HG02884 (cell line): ENCODE results near the gene CMTM2.
"Not testable (repeated sequence)": the region's sequence is repeated elsewhere in the genome, so short reads cannot be mapped to it uniquely, and the experiment has no call there.

Experiments
- ATAC-seq: cut with Tn5 transposase; IDR thresholded peaks from one replicate; pipeline ENCODE4 v1.9.1; 2021; ENCODE audit warnings: mild to moderate bottlenecking, moderate library complexity; ENCODE audit not compliant: unreplicated experiment

The CMTM2 gene

DNA sequence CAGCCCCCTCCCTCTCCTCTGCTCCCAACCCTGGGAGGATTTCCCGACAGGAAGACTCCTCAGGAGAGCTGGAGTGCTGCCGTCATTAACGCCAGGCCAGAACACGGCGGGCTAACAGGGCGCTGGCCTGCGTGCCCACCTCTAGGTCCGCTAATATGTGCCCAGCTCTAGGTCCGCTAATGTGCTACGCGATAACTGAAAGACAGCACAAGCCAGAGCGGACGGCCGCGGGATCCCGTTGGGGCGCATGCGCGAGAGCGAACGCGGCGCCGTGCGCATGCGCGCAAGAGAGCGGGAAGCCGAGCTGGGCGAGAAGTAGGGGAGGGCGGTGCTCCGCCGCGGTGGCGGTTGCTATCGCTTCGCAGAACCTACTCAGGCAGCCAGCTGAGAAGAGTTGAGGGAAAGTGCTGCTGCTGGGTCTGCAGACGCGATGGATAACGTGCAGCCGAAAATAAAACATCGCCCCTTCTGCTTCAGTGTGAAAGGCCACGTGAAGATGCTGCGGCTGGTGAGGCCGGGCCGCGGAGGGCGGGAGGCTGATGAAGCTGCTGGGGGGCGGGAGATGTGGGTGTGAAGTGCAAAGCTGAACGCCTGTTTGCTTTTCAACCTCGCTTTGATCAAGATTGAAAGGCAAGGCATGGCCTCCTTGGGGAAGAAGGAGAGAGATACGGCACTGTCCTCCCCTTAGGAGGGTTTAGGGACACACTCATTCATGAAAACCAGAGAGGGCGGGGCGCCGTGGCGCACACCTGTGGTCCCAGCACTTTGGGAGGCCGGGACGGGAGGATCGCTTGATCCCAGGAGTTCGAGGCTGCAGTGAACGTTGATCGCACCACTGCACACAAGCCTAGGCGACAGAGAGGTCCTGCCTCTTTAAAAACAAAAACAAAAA, 26.7 kb upstream of the CMTM2 start, which contains the start of gene CKLF:
Gene CKLF, plus strand, starts transcription at position 291 of the 892 bp plus-strand sequence. Its CDS starts 140 bp downstream, at position 431.
- peak; percentile 65 for ATAC-seq

DNA sequence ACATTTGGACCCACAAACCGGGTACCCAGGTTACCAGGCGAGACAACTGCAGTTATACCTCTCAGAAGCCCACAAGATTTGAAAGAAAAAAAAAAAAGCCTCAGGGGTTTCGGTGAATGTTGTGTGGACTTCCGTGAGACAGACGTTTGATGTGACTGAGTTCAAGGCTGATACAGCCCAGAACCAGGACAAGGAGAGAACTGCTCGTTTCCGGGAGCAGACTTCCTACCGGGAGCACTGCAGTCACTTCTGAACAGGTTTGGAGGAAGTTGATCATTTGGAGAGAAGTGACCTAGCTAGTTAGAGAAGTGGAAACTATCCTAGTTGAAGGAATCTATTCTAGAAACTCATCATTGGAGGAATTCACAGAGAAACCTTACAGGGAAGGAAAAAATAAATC, 26.0 kb upstream of the CMTM2 start:
- ATAC-seq = no peak

DNA sequence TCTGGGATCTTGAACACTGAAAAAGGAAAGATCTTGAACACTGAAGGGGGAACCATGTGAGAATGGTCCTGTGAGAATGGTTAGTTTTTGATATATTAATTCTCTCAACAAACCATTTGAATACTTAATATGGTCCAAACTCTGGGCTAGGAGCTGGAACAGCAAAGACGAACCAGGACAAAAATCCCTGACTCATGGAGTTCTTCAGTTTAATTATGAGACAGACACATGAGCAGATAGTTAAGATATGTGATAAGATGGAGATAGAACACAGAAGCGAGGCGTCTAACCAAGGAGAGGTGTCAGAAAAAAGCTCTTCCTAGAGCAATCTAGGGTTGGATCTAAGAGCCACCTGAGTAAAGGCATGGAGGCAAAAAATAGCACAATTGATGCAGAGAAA, 25.2 kb upstream of the CMTM2 start:
- ATAC-seq = no peak

DNA sequence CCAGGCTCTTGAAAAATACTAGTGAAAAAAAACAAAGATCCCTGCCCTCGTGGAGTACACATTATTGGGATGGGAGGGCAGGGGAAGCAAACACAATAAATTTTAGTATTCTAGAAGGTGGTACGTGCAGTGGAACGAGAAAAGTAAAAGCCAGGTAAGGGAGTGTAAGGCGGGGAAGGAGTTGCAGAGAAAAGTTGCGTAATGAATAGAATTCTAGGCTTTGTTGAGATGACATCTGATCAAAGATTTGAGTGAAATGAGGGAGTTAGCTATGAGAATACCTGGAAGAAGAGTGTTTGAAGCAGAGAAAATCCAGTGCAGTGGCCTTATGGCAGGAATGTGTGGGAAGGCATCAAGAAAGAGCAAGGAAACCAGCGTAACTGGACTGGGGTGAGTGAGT, 24.8 kb upstream of the CMTM2 start:
- no peak for ATAC-seq

DNA sequence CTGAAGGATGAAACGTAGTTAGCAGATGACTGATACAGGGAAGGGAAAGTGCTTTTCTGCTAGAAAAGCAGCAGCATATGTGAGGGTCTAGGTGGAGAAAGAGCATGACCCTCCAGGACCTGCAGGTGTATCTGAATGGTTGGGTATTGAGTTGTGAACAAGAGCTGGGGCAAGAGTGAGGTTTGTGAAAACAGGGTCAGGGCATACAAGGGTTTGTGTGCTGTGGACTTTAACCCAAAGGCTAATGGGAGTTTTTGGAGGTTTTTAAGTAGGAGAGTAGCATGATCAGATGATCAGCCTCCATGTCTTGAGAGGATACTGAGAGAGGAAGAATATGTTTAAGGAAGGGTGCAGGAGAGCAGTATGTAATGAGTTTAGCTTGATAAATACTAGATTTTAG, 19.2 kb upstream of the CMTM2 start:
- ATAC-seq = no peak

DNA sequence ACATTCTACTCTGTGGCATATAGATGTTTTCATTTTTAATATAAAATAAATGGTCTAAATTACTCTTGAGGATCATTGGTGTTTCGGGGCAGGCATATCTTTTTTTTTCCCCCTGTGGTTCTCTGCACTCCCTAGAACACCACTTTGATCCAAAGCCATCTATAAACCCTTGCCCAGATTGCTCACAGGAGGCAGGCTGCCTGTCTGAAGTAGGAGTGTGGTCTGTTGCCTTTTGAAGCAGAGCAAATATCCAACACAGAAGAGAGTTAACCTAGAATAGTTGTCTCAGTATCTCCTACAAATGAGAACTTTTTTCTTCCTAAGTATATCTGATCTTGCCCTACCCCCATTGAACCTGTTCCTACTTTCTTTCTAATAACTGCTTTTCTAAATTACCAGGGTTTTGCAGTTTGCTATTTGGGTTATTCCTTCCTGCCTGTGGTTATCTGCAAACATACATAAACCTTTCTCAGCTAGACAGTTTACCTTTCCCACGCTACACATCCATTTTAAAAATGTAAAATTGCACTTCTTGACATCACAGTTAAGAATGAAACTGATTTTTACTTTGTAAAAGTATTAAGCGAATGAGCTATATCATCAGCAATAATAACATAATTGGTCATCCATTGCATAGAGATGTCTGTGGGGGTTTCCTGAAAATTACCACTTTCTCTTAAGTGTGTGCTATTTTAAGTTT, 17.7 kb upstream of the CMTM2 start:
- ATAC-seq = no peak

DNA sequence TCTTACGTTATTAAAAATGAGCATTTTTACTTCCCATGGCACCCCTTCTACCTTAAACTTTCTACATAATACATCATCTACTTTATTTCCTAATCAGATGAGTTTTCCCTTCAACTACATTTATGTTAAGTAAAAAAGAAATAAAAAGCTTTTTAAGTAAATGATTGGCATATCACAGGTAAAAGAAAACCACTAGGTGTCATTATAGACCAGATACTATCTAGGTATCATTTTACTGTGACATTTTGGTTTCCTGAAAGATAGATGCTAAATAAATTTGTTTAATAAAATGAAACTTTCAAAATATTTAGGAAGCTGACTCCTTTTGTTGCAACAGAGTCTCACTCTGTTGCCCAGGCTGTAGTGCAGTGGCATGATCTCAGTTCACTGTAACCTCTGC, 16.9 kb upstream of the CMTM2 start:
- ATAC-seq = no peak

DNA sequence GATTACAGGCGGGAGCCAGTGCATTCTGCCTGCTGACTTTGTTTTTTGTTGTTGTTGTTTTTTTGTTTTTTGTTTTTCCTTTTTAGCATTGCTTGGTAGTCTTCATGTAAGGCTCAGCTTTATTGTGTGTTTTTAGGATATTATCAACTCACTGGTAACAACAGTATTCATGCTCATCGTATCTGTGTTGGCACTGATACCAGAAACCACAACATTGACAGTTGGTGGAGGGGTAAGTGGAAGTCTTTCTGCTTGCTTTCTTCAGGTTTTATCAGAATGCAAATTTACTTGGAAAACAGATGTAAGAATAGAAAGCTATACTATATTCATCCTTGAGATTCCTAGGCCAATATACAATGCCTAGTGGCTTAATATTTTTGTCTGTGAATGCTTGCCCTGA, 16.3 kb upstream of the CMTM2 start:
- ATAC-seq = no peak

DNA sequence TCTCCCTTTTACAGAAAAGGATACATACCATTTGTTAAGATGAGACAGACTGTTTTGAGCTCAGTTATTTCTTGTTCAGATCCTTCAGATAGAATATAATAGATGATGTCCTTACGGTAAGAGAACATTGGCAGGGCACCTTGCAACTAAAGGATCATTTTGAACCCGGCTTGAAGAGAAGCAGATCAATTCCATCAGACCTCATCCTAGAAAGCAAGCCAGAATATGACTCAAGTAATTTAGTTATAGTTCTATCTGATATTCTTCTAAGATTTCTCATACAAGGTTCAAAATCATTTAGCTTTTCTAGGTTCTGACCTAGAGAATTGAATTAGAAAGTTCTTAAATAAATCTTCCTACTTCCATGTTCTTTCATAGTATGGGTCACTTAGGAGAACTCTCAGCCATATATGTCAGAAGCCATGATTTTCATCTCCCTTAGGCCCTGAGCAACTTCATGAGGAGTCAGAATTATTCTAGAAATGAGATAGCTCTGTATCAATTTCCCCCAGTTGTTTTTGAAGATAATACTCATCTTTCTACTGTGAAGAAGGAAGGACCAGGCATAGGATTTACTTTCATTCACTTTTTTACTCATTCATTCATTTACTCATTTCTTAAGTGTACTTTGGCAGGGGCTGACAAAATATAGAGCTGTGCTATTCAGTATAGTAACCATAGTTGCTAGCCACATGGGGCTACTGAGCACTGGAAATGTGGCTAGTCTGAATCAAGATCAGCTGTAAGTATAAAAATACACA, 15.5 kb upstream of the CMTM2 start:
- peak; percentile 45 for ATAC-seq

DNA sequence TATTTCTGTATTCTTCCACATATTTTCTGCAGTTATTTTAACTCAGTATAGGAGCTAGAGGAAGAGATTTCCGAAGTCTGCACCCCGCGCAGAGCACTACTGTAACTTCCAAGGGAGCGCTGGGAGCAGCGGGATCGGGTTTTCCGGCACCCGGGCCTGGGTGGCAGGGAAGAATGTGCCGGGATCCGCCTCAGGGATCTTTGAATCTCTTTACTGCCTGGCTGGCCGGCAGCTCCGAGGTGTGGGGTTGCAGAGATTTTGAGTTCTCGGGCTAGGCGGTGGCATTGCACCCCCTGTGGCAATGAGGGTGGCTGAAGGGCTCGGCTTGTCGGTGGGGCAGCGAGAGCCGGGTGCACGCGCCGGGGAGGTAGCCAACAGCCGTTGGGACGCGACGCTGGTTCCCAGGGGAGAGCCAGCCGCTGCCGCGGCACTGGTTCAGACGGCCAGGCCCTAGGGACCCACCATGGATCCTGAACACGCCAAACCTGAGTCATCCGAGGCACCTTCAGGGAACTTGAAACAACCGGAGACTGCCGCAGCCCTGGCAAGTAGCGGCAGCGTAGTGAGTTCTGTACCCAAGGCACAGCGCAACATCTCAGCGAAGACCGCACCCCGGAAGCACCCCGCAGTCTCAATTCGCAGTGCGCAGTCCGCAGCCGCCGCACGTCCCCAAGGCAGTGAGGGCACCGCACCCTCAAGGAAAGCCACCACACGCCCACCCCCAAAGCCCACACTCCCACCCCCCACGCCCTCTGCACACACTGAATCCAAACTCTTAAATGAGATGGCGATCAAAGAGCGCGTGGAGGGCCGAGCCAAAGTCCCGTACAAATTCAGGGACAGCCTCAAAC, 13.0 kb upstream of the CMTM2 start, which contains the start of gene CMTM1:
Gene CMTM1, plus strand, starts transcription at position 389 of the 851 bp plus-strand sequence. Its CDS starts 75 bp downstream, at position 464.
- ATAC-seq = no peak

DNA sequence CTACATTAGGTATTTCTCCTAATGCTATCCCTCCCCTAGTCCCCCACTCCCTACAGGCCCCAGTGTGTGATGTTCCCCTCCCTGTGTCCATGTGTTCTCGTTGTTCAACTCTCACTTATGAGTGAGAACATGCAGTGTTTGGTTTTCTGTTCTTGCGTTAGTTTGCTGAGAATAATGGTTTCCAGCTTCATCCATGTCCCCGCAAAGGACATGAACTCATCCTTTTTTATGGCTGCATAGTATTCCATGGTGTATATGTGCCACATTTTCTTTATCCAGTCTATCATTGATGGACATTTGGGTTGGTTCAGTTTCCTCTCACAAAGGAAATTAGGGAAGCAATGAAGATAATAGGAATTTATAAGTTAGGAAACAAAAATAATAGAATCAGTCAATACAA, 12.0 kb upstream of the CMTM2 start:
- not testable (repeated sequence) for ATAC-seq

DNA sequence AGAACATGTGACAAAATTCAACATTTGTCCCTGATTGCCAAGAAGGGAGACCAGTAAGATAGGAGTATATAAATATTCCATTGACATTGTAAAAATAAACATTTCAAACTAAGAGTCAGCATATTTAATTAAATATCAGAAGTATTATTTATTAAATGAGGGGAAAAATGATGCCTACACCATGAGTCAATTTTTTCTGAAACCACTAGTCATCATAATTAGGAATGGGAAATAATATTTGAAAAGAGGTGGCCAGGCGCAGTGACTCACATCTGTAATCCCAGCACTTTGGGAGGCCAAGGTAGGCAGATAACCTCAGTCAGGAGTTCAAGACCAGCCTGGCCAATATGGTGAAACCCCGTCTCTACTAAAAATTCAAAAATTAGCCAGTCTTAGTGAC, 10.9 kb upstream of the CMTM2 start:
- no peak for ATAC-seq

DNA sequence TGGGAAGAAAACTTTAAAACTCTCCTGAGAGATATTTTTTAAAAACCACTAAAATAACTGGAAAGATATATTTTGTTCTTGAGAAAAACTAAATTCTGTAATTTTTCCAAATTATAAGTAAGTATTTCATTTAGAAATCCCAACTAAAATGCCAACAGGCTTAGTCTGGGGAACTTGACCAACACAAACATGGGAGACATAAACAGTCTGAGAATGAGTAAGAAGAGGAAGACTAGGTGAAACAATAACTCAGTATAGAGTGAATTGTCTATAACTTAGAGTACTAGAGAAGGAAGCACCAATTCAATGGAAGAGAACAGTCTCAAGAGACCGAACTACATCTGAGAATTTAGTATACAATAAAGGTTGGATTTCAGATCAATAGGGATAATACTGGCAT, 10.1 kb upstream of the CMTM2 start:
- no peak for ATAC-seq

DNA sequence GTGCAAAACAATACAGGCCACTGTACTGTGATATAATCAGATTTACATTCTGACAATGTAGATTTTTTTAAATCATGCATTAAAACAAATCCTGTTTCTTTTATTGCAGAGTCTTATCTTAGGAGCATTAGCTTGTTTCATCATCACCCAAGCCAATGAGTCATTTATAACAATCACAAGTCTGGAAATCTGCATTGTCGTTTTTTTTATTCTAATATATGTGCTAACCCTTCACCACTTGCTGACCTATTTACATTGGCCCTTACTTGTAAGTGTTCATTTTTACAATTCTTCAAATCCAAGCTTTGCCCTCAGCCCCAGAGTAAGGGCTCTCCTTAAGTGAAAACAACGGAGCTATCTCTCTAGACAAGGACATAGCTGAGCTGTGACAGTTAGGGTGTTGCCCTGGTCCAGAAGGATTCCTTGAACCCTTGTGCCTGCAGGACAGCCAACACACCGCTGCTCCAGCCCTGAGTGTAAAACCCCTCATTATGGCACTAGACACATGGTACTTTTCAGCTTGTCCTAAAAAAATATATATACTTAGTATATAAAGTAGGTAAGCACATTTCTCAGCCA, 9.3 kb upstream of the CMTM2 start:
- ATAC-seq = no peak

DNA sequence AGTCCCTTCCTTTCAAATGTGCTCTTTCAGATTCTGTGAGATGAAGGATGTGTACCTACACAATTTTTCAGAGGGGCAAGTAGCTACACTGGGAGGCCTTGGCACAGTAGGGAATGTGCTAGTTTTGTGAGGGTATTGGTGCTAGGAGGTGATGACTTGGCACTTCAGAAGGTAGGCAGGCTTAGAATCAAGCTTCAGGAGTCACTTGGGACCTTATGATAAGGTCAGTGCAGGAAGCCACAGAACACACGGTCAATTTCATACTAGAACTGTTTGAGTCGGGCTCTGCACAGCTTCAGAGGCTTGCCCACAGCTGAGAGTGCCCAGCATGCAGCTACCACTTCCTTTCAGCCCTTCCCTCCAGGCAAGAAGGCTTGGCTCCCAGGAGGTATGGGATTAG, 6.9 kb upstream of the CMTM2 start:
- ATAC-seq = no peak

DNA sequence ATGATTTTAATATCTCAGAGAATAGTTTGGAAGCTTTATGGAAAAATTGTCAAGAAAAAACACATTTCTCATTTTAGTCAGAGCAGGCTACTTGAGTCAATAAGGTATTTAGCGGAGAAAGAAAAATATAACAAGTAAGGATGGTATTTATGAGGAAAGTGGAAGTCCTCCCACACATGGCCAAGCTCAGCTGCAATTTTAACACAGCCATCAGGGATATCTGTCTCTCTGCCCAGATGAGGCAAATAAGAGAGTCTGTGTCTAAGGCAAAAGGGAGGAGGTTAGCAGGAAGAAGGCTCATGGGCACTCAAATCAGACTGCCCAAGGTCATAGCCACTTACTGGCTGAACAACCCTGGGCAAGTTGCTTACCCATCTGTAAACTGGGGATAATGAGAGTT, 5.2 kb upstream of the CMTM2 start:
- ATAC-seq = no peak

DNA sequence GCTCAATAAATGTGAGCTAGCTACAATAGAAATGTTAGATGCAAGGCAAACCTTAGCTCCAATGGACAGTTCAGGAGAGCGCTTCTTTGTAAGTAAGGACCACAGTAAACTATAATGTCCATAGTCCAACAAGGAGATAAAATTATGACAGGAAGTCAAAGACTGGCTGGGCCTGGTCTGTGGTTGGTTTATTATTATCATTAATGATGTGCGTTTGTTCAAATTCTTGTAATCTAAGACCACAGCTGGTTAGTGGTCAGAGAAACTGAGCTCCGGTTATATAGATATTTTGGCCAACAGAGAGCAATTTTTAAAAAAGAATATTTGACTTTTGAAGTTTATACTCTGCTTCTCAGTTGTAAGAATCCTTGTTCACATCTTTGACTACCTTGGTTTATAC, 4.7 kb upstream of the CMTM2 start:
- ATAC-seq = no peak

DNA sequence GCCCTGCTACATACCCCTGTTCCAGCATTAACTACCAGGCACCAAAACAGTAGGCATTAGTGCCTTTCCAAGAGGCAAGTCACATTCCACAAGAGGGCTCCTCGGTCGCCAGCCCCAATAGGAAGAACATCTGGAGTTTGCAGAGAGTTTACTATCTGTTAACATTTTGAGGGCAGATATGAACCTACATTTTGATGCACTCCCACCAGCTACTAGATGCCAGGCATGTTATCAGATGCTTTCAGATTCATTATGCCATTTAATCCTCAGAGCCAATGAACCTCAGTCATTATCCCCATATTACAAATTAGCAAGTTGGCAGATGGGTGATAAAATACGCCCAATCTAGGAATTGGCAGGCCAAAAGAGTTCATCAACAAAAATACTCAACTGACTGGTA, 4.2 kb upstream of the CMTM2 start:
- ATAC-seq = no peak

DNA sequence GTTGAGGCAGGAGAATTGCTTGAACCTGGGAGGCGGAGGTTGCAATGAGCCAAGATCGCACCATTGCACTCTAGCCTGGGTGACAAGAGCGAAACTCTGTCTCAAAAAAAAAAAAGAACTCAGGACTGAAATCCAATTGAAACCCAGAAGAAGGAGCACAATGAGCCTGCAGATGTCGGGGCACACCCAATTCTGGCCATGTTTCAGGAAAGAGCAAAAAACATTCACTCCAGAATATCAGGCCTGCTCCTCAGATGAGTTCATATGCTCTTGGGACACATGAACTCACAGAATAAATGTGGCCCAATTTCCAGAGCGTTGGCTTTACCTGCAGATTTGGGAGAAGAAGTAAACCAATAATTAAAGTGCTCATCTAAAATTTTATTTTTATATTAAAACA, 3.0 kb upstream of the CMTM2 start:
- no peak for ATAC-seq

DNA sequence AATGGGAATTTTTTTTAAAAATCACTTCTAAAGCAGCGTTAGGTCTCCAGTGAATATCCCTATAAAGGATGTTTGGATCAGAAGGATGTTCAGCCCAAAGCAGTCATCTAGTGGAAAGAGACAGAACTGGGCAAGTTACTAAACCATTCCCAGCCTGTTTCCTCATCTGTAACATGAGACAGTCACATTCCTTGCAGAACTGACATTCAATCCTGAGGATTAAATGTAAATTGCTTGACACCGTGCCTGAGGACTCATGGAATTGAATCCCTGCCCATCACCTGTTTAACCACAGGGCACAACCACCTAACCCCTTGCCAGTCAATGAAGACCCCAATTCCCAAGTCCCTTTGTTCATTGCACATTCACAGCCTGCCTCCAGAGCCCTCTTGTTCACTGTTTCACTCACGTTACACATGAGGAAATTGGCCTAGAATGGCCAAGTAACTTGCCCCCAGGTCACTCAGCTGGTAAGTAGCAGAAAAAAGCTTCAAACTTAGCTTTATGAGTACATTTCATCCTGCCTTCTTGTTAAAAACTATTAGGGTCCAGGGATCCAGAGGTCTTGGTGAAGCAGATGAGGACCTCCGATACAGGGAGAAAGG, 1.4 kb downstream of the CMTM2 start:
- no peak for ATAC-seq
